ENCODE results near the gene CCL4. TPM values are rescaled to one million over a fixed set of nuclear protein-coding genes. Genes with fewer than 3 reads are reported as not detected.

Gene CCL4
- total RNA-seq, 1 experiment from 2014 or later: not detected

DNA sequence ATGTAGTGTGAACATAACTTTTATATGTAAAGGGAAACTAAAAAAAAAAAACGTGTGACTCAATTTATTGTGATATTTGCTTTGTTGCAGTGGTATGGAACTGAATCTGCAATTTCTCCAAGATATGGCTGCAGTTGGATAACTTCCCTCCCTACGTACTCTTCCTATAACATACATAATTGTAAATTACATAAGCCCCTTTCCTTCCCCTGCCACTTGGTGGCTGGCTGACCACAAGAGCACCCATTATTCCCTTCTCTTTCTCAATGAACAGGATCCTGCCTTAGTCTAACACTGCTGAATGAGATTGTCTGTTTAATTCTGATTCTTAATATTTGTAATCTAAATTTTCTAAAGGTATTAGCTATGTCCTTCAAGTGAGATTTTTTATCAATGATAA is 27.8 kb downstream of the CCL4 start:
- no peak for DNase-seq (ENCODE audit: low read depth)
- in situ Hi-C loops (cut with HindIII; ENCODE audit: low pct_unique_long_range_greater_than_20kb, low sequenced_read_pairs): no loop called here

DNA sequence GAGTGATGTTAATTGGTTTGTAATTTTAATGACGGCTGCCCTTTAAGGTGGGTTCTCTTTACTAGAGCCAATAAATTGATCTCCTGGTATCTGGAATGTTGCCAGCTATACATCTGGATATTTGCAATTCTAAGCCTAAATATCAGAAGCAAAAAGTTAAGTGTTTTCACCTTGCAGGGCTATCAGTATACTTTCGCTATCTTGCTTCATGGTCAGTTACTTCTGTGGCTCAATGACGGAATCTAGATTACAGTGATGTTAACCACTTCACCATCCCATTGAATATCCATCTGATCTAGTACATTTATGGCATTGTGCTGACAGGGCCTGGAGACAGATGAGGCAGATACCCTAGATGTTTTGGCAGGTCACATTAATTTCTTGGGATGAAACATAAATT is 28.3 kb downstream of the CCL4 start:
- in situ Hi-C loops (cut with HindIII; ENCODE audit: low pct_unique_long_range_greater_than_20kb, low sequenced_read_pairs): no loop called here
- no peak for DNase-seq (ENCODE audit: low read depth)

DNA sequence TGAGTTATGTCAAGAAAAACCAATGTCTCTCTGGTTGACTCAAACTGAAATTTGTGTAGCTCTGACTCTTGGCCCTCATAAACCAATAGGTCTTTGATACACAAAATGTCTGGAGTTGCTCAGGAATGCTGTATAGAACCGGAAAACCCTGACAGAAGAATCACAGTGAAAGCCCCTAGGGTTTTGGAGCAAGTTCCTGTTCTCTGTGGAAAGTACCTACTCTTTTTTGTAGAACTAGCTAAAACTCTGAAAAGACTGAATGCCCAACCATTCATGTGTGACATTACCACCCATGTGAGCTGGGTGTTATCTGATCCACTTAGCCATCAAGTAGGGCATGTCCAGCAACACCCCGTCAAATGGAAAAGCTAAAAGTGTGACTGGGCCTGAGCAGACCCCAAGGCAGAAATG is 28.8 kb downstream of the CCL4 start:
- in situ Hi-C loops (cut with HindIII; ENCODE audit: low pct_unique_long_range_greater_than_20kb, low sequenced_read_pairs): no loop called here
- DNase-seq (ENCODE audit: low read depth): no peak

DNA sequence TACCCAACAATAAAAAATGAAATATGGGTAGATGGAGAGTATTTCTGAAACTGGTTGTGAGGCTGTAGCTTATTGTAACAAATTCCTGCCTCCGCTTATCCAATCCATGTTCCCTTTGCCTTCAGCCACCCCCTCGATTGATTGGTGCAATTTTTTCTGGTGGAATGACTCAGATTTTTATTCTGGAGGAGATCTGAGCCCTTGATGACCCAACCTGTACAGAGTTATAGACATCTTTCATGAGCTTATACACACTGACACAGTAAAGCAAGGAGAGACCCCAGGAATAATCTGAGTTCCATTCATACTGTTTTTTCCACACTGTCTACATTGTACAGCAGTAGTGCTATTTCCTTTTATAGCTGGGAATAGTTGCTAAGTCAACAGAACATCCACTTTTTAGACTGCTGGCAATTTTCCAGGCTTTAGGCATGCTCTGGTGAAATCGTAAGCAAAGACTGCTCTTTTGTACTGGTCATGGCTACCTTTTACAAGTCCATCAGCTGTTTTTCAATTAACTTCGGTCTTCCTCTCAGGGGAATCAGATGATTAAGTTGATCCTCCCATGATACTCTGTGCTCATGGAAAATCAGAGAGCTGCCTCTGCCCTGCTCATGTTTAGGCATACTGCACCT is 30.1 kb downstream of the CCL4 start:
- peak; percentile 31 for DNase-seq (ENCODE audit: low read depth)
- in situ Hi-C loops (cut with HindIII; ENCODE audit: low pct_unique_long_range_greater_than_20kb, low sequenced_read_pairs): no loop called here

DNA sequence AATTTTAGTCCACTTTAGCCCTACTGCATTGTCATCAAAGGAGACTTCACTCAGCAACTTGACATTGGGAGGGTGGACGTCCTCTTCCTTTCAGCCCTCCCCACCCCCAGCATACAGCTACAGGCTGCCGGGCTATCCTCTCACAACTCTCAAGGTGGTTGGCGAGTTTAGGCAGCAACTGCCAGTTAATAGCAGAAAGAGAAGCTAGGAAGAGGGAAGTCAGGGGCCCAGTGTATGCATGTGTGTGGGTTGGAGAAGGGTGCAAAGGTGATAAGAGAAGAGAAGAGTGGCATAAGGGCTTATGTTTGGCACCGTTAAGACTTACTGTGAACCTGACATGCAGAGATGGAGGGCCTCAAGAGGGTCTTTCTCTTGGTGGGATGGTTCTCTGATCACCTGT is 31.8 kb downstream of the CCL4 start:
- DNase-seq (ENCODE audit: low read depth): no peak
- in situ Hi-C loops (cut with HindIII; ENCODE audit: low pct_unique_long_range_greater_than_20kb, low sequenced_read_pairs): no loop called here

DNA sequence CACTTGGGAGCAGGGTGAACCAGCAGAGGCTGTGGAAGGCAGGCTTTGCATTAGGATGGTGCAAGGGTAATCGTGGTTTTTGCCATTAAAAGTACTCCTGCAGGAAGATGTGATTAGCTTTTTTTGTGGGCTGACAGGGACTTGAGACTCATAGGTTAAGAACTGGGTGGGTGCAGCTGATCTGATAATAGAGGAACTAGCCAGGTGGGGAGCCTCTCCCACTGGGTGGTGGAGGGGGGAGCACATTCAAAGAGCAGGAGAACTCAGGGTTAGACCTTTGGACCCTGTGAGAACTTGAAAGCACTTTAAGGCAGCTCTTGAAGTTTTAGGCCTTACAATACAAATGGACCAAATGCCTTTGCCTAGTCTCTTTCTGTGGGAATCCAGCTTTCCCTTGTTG is 32.4 kb downstream of the CCL4 start:
- no peak for DNase-seq (ENCODE audit: low read depth)
- in situ Hi-C loops (cut with HindIII; ENCODE audit: low pct_unique_long_range_greater_than_20kb, low sequenced_read_pairs): no loop called here

DNA sequence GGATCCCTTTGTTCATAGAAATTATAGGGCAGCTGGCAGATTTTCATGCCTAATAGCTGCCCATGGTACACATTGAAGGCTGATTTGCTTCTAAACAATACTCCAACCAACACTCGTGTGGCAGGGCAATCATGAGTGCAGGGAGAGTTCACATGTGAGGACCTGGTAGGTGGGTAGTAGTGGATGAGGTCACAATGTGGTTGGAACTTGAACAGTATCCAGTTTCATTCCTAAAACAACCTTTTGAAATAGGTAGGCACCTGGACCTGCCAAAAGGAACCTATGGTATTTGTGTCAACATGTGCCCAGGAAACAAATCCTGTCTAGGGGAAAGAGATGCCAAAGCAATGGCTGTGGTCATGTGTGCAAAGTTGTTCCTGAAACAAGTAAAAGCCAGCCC is 32.8 kb downstream of the CCL4 start:
- no peak for DNase-seq (ENCODE audit: low read depth)
- in situ Hi-C loops (cut with HindIII; ENCODE audit: low pct_unique_long_range_greater_than_20kb, low sequenced_read_pairs): no loop called here

DNA sequence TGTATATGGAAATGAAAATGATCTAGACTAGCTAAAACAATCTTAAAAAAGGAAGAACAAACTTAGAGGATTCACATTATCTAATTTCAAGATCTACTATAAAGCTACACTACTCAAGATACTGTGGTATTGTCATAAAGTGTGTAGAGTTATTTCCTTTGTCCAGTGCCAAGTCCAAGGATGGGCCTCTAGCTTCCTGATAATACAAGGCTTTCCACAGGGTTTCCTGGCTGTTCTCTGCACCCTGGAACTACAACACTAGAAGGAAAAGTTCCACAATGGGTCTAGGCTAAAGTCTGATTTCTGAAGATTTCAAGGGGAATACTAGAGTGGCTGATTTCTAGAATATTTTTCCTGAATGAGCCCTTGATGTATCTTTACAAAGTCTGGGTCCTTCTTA is 38.6 kb downstream of the CCL4 start:
- in situ Hi-C loops (cut with HindIII; ENCODE audit: low pct_unique_long_range_greater_than_20kb, low sequenced_read_pairs): no loop called here
- no peak for DNase-seq (ENCODE audit: low read depth)

DNA sequence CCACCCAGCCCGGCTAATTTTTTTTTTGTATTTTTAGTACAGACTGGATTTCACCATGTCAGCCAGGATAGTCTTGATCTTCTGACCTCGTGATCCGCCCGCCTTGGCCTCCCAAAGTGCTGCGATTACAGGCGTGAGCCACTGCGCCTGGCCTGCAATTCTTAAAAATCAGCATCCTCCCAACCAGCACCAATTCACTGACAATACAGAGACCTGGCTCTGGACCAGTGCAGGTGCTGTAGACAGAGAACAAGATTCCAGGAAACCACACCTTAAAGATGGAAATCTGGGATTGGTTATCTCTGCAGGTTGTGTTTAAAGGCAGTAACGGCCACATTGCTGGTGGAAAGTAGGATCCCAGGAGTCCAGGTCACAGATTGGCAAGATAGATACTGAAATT is 39.2 kb downstream of the CCL4 start:
- no peak for DNase-seq (ENCODE audit: low read depth)
- in situ Hi-C loops (cut with HindIII; ENCODE audit: low pct_unique_long_range_greater_than_20kb, low sequenced_read_pairs): no loop called here

DNA sequence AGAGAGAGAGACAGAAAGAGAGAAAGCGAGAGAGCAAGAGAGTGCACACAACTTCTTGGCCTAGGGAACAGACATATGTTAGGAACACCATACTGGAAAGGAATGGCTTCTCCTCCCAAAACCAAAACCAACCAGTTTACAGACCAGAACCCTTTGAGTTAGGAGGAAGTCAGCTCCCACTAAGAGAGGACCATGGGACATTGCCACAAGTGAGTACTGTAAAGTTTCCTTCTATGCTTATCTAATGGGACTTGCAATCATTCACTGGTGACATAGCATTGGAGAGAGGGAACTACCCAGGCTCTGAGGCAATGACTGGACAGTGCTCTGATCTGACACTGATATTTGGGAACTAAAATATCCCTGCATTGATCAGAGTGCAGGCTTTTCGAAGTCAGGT is 40.4 kb downstream of the CCL4 start:
- in situ Hi-C loops (cut with HindIII; ENCODE audit: low pct_unique_long_range_greater_than_20kb, low sequenced_read_pairs): no loop called here
- no peak for DNase-seq (ENCODE audit: low read depth)

DNA sequence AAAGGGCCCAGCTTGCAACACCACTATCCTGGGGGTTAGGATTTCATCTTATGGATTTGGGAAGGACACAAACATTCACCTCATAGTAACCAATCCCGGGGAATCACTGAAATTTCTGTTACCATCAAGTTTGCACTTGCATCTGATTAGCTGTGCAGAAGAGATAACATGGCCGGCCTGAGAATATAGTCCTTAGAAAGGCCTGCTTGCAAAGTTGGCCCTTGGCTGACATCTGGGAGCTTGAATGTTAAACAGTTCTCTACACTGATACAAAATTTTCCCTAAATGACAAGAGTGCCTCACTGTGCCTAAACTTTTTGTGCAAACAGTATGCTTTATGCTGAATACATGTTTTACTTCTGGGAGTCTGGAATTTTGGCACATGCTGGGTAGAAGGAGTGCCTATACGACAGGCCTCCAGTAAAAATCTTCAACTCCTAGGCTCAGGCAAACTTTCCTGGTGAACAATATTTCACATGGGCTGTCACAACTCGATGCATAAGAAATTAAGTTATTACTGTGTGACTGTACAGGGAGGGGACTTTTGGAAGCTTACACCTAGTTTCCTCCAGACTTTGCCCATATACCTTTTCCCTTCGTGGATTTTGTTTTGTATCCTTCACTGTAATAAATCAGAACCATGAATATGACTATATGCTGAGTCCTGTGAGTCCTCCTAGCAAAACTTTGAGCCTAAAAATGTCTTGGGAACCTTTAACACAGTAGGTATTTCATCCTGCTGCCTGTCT is 41.5 kb downstream of the CCL4 start:
- in situ Hi-C loops (cut with HindIII; ENCODE audit: low pct_unique_long_range_greater_than_20kb, low sequenced_read_pairs): no loop called here
- no peak for DNase-seq (ENCODE audit: low read depth)

DNA sequence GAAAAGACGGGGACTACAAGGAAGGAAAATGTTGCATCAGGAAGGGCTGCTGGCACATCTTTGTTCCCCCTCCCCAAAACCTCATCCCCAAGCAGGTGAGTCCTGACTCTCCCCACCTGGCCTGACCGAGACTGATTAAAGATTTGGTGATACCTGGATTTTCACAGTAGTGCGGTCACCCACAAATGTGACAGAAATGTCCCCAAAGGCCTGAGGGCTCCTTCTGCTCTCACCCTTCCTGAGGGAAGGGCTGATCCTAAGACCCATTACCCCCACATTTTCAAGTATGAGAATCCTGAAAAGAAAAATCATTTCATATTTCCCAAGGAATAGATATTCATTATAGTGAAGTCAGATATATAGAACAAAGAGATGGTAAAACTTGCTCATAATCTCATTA is 44.0 kb downstream of the CCL4 start:
- in situ Hi-C loops (cut with HindIII; ENCODE audit: low pct_unique_long_range_greater_than_20kb, low sequenced_read_pairs): no loop called here
- DNase-seq (ENCODE audit: low read depth): no peak

DNA sequence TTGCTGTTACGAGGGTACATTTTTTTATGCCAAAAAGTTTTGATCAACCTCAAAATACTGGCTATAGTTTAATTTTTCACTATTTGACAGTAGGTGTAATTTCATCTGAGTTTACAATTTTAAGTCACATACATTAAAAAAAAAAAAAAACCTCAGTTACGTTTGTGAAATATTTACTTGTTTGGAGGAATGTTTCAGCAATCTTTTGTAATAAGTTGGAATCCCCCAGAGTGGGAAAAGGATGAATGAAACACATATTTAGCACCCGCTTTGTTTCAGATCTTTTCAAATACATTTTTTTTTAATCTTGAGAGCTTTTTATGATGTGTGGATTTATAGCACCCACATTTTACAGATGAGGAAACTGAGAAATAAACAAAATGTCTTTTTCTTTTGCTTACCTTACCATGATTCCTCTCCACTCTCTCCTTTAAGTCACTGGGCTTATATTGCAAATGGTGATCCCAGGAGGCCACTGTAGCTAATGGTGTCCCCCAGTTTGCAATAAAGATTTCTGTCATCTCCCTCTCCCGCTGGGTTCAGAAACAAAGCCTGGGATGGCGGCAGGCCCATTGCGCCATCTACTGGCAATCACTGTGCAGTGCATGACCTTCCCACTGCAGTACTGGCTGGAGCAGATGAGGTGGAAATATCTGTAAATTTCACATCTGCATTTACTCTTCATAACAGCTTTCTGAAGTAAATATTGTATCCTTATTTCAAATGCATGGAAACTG is 45.1 kb downstream of the CCL4 start:
- in situ Hi-C loops (cut with HindIII; ENCODE audit: low pct_unique_long_range_greater_than_20kb, low sequenced_read_pairs): no loop called here
- peak; percentile 68 for DNase-seq (ENCODE audit: low read depth)

DNA sequence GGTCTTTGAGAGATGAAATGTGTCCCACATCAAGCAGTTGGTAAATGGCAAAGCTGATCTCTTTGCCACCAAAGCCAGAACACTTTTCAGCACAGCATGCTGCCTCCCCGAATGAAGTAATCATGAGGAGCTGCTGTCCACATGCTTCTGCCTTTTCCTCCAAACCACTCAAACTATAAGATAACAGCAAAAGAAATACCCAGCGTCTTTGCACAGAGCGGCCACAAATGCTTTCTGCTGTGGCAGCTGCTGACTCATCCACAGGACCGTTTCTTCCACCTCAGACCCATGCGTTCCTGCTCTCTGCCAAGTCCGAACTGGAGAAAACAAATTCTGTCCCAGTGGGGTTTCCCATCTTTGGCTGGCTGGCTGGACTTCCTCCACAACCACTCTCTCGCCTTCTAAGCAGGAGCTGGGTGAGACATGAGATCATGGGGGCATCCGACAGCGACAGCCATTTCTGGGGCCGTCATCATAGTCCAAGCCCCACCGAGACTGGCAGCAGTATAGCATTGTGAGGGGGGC is 45.7 kb downstream of the CCL4 start:
- no peak for DNase-seq (ENCODE audit: low read depth)
- in situ Hi-C loops (cut with HindIII; ENCODE audit: low pct_unique_long_range_greater_than_20kb, low sequenced_read_pairs): no loop called here

DNA sequence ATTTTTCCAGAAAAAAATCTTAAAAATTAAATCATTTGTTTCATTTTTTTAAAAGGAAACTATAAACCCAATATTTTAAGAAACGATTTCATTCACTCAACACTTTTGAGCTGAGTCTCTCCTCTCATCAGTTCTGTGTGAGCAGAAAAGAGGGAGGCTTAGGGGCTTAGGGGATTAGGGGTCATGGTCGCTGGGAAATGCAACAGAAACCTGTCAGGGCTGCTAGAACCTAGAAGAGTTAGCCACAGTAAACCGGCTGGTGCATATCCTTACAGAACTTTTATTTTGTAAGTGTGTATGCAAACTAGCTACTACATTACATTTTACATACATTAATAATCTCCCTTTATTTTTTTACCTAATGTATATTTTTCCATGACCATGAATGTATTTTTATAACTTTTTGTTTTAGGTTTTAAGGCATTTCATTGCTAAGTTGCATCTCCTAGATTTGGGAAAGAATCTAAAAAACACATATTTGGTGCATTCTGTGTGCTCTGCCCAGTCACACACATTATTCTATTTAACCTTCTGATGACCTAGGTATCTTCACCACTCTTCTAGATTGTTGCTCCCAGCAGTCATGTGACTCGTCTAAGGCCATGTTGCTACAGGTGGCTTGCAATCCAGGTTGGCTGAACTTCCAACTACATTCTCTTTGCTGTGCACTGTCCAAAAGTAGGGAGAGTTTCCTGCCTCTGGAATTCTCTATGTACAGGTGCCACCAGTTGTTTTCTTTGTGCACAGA is 48.4 kb downstream of the CCL4 start:
- no peak for DNase-seq (ENCODE audit: low read depth)
- in situ Hi-C loops (cut with HindIII; ENCODE audit: low pct_unique_long_range_greater_than_20kb, low sequenced_read_pairs): no loop called here

DNA sequence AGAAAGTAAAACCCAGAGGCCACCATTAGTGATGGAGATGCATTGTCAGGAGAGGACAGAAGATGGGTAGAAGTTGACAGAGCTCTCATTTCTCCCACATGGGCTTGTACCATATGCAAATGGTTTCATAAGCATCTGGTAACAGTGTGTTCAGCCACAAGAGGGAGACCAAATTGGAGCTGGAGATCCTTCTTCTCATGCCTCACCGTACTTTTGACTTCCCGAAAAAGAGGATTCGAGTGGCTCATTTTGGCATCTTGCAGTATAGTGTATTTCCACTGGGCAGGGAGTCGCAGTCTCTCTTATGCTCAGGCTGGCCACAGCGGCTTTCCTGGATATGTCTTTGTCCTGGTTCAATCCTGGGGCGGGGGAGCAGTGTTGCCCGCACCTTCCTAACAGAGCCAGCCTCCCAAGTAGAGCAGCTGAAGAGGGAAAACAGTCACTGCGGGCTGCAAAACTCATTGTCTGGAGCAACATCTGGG is 49.1 kb downstream of the CCL4 start:
- no peak for DNase-seq (ENCODE audit: low read depth)
- in situ Hi-C loops (cut with HindIII; ENCODE audit: low pct_unique_long_range_greater_than_20kb, low sequenced_read_pairs): no loop called here

DNA sequence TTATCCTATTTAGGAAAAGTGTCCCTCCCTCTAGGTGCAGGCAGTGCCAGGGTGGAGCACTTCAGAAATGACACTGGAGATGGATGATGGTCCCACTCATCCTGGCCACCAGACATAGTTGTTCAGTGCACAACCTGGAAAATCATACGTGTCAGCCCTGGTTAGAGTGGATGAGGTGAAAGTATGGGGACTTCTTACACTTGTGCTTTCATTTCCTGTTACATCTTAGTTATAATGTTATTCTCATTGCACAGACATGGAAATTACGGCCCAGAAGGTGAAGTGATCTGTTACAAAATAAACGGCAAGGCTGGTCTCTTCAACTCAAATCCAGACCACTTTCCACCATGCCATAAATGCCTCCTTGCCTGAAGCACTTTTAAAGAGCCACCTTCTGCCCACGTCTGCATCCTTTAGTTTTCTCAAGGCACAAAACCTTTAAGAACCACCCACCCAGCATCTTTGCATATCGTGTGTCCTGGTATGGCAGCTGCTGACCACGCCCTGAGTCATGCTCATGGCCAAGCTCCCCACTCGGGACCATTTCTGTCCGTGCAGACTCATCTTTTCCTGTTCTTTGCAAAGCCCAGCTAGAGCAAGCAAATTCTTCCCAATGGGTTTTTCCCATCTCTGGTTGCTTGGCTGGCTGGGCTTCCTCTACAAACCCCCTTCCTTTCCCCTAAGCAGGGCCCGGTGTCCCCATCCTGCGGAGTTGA is 50.4 kb downstream of the CCL4 start:
- DNase-seq (ENCODE audit: low read depth): no peak

More for the DNA sequence above, 50.4 kb downstream of the CCL4 start:
- in situ Hi-C loops (cut with HindIII; ENCODE audit: low pct_unique_long_range_greater_than_20kb, low sequenced_read_pairs): no loop called here

All from Caki2 (cell line).